ENCODE measurements around the gene PIP5K1C. TPM values are rescaled to one million over a fixed set of nuclear protein-coding genes. Genes with fewer than 3 reads are reported as not detected.

The PIP5K1C gene
- total RNA-seq, 1 donor from 2014 or later: 42.0 TPM

DNA sequence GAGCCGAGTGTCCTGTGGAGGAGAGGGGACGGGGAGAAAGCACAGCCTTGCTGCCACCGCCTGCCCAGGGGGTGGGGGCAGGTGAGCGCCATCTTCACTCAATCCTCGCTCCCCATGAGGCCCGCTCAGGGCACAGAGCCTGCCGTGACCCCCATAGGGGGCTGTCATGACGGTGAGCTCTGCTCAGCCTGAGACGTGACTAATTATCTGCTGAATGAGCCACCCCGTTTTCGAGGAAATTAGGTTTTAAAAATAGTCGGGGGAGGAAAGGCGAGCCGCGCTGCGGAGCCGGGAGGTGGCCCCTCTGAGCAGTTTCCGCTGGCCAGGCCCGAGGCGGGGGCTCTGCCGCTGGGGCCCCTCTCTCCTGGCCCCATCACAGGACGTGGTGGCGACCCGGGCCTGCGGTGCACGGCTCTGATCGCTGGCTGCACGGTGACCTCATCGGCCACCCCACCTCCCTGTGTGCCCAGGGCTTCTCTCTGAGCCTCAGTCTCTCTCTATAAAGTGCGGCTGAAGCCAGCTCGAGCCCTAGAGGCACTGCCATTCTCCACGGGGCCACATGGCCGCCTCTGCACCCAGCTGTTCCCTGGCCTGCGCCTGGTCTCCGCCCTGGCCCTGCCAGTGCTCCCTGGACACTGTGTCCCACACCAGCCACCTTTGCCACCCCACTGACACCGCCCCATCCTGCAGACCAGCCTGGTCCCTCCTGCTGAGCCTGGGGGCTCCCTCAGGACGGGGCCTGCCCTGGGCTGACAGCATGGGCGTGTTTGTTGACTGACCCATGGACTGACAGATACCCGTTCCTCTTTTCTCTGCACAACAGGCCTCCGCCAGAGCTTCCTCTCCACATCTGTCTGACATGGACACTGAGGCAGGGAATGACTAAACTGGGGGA, 28.3 kb downstream of the PIP5K1C start:
- no peaks in the 10 kb centered on the region for H3K9me3 ChIP-seq (ENCODE audit: insufficient read depth, low read depth, low read length)
- H4K20me1 ChIP-seq (ENCODE audit: insufficient read depth, low read length): peaks cover 58% of the 10 kb centered on the region
- H3K27ac Mint-ChIP-seq (ENCODE audit: unreplicated experiment): peak overlapping the region; percentile 62
- H3K4me2 ChIP-seq (ENCODE audit: low read length): peak overlapping the region; percentile 78
- TF ChIP-seq EZH2 (IDR thresholded peaks at IDR 0.05; ENCODE audit: insufficient read depth, low read length): no peak
- TF ChIP-seq, protein P1, sequence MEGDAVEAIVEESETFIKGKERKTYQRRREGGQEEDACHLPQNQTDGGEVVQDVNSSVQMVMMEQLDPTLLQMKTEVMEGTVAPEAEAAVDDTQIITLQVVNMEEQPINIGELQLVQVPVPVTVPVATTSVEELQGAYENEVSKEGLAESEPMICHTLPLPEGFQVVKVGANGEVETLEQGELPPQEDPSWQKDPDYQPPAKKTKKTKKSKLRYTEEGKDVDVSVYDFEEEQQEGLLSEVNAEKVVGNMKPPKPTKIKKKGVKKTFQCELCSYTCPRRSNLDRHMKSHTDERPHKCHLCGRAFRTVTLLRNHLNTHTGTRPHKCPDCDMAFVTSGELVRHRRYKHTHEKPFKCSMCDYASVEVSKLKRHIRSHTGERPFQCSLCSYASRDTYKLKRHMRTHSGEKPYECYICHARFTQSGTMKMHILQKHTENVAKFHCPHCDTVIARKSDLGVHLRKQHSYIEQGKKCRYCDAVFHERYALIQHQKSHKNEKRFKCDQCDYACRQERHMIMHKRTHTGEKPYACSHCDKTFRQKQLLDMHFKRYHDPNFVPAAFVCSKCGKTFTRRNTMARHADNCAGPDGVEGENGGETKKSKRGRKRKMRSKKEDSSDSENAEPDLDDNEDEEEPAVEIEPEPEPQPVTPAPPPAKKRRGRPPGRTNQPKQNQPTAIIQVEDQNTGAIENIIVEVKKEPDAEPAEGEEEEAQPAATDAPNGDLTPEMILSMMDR (IDR thresholded peaks at IDR 0.05; ENCODE audit: insufficient read depth, low read depth, low read length): no peak
- H3K79me2 ChIP-seq (ENCODE audit: insufficient read depth, low read length): peaks cover 72% of the 10 kb centered on the region
- H3K4me3 ChIP-seq (ENCODE audit: insufficient read depth, low read depth, low read length): no peak overlapping the region
- H3K36me3 ChIP-seq (ENCODE audit: insufficient read depth, low read length): no peaks in the 10 kb centered on the region
- H3K9ac ChIP-seq (ENCODE audit: low read length): peak overlapping the region; percentile 81
- H3K27me3 Mint-ChIP-seq (ENCODE audit: low read depth, unreplicated experiment): no peaks in the 10 kb centered on the region
- DNase-seq (ENCODE audit: low read depth) (peak; percentile 25), FAIRE-seq (no peak)
- peak overlapping the region; percentile 82 for H3K27ac ChIP-seq (ENCODE audit: low read depth, low read length)
- H3K4me3 Mint-ChIP-seq (ENCODE audit: unreplicated experiment): no peak overlapping the region
- H3K4me1 ChIP-seq (ENCODE audit: insufficient read depth, low read length): peaks cover 44% of the 10 kb centered on the region
- no peaks in the 10 kb centered on the region for H3K9me3 Mint-ChIP-seq (ENCODE audit: unreplicated experiment)
- peaks cover 20% of the 10 kb centered on the region for H3K4me1 Mint-ChIP-seq (ENCODE audit: low read depth, unreplicated experiment)
- no peaks in the 10 kb centered on the region for H3K27me3 ChIP-seq (ENCODE audit: insufficient read depth, low read length)
- H3K36me3 Mint-ChIP-seq (ENCODE audit: low read depth, unreplicated experiment): peaks cover 4% of the 10 kb centered on the region
- no peak overlapping the region for H2AFZ ChIP-seq (ENCODE audit: low read depth, low read length)

DNA sequence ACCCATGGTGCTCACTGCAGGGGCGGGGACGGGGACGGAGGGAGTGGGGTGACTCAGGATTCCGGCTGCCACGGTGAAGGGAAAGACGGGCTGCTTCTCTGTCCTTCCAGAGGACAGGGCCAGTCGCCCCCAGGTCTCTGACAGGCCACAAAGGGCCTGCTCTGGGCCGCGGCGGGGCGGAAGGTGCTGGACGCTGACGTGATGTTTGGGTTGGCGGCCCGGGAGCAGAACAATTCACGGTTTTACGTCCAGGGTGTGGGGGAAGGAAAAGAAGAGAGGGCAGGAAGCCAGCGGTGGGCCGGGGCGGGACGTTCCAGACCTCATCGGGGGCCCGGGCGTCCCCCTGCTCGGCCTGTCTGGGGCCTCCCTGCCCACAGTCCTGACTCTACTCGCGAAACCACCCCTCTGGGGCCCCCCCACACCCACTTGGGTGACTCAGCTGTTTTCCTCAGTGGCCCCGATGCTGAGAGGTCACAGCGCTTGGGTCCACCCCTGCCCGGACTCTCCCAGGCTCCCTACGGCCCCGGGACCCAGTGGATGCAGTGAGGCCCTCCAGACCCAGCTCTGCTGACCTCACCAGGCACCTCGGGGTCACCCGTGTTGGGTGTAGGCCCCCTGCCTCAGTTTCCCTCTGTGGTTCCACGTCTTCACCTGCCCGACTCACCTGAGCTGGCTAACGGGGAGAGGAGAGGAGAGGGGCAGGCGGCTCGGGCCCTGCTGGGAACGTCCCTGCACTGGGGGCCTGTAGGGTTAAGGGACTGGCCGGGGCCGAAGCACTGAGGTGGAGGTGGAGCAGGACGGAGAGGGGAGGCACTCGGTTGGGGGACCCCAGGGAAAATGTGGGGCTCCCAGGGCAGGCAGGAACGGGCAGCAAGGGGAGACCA, 29.2 kb downstream of the PIP5K1C start:
- Histone ChIP-seq H3K4me1 (ENCODE audit: insufficient read depth, low read length) (peaks cover 44% of the 10 kb centered on the region), H3K9me3 (ENCODE audit: insufficient read depth, low read depth, low read length) (no peaks in the 10 kb centered on the region), H2AFZ (ENCODE audit: low read depth, low read length) (no peak overlapping the region), H4K20me1 (ENCODE audit: insufficient read depth, low read length) (peaks cover 61% of the 10 kb centered on the region), H3K79me2 (ENCODE audit: insufficient read depth, low read length) (peaks cover 70% of the 10 kb centered on the region), H3K27me3 (ENCODE audit: insufficient read depth, low read length) (no peaks in the 10 kb centered on the region), H3K4me2 (ENCODE audit: low read length) (peak overlapping the region; percentile 78), H3K27ac (ENCODE audit: low read depth, low read length) (peak overlapping the region; percentile 82), H3K36me3 (ENCODE audit: insufficient read depth, low read length) (no peaks in the 10 kb centered on the region), H3K4me3 (ENCODE audit: insufficient read depth, low read depth, low read length) (no peak overlapping the region), H3K9ac (ENCODE audit: low read length) (peak overlapping the region; percentile 81)
- H3K27me3 Mint-ChIP-seq (ENCODE audit: low read depth, unreplicated experiment): no peaks in the 10 kb centered on the region
- peak; percentile 54 for DNase-seq (ENCODE audit: low read depth)
- no peaks in the 10 kb centered on the region for H3K9me3 Mint-ChIP-seq (ENCODE audit: unreplicated experiment)
- TF ChIP-seq EZH2 (IDR thresholded peaks at IDR 0.05; ENCODE audit: insufficient read depth, low read length): no peak
- TF ChIP-seq, protein P1 (IDR thresholded peaks at IDR 0.05; ENCODE audit: insufficient read depth, low read depth, low read length): no peak
- peaks cover 4% of the 10 kb centered on the region for H3K36me3 Mint-ChIP-seq (ENCODE audit: low read depth, unreplicated experiment)
- no peak for FAIRE-seq
- no peak overlapping the region for H3K4me3 Mint-ChIP-seq (ENCODE audit: unreplicated experiment)
- H3K27ac Mint-ChIP-seq (ENCODE audit: unreplicated experiment): peak overlapping the region; percentile 86
- H3K4me1 Mint-ChIP-seq (ENCODE audit: low read depth, unreplicated experiment): peaks cover 20% of the 10 kb centered on the region

Data from astrocyte (in vitro differentiated cells and primary cell).